ELR (cell line): ENCODE results near the gene MUC5AC.

Experiments used
- DNase-seq: peaks from one replicate; pipeline ENCODE4 v3.0.0-alpha.2; 2015; ENCODE audit warnings: low read depth

The MUC5AC gene

DNA sequence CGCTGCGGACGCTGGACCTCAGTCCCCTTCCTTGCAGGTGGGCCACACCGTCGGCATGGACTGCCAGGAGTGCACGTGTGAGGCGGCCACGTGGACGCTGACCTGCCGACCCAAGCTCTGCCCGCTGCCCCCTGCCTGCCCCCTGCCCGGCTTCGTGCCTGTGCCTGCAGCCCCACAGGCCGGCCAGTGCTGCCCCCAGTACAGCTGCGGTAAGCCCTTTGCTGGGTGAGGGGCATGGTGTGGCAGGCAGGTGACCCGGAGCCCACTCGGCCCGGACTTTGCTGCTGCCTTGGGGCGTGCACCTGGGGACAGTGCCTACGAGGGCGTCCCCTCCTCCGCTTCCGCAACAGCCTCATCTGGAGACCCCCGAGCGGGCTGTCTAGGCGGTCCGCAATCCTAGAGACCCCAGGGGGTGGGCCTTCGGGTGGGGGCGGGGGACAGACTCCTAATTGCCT, 39.7 kb downstream of the MUC5AC start:
- DNase-seq: no peak

DNA sequence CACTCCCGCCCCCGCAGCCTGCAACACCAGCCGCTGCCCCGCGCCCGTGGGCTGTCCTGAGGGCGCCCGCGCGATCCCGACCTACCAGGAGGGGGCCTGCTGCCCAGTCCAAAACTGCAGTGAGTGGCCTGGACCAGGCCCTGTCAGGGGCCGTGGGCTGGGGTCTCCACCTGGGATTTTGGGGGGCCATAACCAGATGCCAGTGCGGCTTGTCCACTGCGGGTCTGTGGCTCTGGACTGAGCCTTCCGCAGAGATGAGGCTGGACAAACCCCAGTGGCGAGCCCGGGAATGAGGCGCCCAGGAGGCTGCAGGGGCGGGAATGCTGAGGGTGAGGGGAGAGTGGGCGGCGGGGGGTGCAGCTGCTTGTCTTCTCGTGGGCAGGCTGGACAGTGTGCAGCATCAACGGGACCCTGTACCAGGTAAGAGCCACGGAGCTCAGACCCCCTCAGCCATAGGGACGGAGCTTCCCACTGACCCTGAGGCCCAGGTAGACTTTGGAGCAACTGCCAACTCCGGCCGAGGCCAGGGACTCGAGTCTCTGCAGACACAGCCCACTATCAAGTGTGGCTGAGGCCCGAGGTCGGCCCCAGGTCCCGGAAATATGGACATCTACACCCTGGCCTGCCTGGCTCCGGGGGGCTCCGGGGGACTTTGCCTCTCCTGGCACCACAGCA, 40.3 kb downstream of the MUC5AC start:
- DNase-seq: no peak

DNA sequence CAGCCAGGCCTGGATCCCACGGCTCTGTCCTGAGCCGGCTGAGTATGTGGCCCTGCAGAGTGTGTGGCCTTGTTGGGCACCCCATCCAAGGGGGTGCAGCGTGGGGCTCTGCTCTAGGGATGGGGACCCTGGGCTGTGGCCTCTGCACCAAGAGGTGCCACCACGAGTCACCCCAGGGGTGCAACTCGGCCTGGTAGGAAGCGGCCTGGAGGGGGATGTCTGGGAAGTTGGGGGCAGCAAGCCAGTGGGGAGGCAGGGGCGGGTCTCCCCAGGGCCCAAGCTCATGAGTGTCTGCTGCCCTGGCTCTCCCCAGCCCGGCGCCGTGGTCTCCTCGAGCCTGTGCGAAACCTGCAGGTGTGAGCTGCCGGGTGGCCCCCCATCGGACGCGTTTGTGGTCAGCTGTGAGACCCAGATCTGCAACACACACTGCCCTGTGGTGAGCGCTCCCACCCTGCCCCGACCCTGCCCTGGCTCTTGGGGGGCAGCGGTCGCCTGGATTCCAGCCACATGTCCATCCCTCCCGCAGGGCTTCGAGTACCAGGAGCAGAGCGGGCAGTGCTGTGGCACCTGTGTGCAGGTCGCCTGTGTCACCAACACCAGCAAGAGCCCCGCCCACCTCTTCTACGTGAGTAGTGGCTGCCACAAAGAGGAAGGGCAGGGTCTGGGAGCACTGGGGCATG, 40.9 kb downstream of the MUC5AC start:
- DNase-seq: no peak

DNA sequence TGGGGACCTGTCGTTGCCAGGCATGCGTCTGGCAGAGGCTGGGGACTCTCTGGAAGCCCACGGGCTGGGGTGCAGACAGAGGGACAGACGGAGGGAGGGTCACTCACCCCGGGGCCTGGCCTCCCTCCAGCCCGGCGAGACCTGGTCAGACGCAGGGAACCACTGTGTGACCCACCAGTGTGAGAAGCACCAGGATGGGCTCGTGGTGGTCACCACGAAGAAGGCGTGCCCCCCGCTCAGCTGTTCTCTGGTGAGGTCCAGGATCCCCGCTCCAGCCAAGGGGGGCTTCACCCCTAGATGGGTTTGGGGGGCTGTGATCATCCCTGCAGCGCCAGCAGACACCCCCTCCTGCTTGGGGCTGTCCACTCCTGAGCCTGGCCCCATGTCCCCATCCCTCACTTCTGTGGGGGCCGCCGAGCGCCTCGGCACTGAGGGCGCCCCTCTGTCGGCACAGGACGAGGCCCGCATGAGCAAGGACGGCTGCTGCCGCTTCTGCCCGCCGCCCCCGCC, 41.5 kb downstream of the MUC5AC start:
- no peak for DNase-seq

DNA sequence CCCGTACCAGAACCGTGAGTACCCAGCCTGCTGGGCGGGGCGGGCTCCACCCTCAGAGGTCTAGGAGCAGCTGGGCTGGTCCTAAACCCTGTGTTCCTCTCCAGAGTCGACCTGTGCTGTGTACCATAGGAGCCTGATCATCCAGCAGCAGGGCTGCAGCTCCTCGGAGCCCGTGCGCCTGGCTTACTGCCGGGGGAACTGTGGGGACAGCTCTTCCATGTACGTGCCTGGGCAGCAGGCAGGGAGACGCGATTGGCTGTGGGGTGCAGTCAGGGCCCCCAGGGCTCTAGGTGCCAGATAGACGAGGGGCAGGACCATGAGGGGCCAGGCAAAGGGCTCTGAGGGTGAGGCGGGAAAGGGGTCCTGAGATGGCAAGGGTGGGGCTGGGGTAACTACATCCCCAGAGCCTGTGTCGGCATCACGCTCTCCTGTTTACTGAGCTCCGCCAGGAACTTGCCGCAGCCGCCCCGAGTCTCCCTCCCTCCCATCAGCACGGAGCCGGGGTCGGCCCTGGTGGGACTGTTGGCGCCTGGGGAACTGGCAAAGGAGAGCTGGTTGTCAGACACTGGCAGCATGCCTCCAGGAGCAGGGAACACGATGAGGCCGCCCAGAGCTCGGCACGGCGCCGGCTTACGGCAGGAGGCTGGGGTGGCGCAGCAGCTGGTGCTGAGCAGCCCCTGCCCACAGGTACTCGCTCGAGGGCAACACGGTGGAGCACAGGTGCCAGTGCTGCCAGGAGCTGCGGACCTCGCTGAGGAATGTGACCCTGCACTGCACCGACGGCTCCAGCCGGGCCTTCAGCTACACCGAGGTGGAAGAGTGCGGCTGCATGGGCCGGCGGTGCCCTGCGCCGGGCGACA, 42.2 kb downstream of the MUC5AC start:
- DNase-seq: no peak

DNA sequence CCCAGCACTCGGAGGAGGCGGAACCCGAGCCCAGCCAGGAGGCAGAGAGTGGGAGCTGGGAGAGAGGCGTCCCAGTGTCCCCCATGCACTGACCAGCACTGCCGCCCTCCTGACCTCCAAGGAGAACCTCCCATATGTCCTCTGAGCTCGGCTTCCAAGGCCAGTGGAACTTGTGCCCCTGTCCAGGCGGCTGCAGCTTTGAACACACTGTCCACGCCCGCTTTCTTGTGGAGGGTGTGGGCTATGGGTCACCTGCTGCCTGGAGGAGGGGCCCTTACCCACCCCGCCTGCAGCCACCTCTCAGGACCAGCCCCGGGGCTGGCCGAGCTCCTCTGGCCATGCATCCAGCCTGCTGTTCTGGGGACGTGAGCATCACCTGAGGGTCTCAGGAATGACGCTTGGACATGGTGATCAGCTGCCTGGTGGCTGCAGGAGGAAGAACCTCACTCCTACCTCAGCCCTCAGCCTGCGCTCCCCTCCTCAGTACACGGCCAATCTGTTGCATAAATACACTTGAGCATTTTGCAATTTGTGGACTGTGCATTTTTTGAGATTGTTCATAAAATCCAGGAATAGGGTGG, 42.9 kb downstream of the MUC5AC start:
- no peak for DNase-seq

DNA sequence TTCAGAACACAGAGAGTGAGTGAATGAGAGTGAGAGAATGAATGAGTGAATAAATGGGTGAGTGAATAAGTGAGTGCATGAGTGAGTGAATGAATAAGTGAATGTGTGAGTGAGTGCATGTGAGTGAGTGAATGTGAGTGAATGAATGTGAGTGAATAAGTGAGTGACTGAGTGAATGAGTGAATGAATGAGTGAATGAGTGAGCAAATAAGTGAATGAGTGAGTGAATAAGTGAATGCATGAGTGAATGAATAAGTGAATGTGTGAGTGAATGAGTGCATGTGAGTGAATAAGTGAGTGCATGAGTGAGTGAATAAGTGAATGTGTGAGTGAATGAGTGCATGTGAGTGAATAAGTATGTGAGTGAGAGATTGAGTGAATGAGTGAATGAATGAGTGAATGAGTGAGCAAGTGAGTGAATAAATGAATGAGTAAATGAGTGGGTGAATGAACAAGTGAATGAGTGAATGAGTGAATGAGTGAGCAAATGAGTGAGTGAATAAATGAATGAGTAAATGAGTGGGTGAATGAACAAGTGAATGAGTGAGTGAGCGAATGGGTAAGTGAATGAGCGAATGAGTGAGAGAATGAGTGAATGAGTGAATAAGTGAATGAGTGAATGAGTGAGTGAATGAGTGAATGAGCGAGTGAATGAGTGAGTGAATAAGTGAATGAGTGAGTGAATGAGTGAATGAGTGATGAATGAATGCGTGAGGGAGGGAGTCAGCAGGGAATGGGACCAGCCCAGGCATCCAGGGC, 43.8 kb downstream of the MUC5AC start:
- no peak for DNase-seq

DNA sequence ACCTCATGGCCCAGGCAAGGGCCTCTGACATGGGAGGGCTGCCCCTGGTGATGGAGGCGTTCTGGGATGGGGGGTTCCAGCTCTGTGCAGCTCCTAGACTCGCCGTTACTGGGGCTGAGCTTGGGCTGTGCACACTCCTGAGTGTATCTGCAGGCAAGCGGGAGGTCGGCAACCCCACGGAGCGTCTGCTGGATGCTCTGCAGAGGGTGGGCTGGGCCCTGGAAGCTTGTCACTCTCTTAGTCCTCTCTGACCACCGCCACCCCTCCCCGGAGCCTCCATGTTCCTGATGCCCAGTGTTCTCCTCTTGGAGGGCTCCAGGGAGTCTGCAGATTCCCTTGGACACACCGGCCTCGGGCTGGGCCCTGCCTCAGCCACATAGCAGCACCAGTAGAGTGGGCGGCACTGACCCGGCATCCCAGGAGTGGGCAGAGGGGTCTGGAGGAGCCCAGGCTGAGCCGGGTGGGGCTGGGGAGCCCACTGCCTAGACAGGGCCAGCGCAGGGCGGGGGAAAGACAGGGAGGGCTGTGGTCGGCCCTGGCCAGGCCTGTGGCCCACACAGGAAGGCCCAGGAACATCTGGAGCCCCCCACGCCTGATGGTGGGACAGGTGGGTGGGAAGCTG, 44.5 kb downstream of the MUC5AC start:
- peak; percentile 11 for DNase-seq

DNA sequence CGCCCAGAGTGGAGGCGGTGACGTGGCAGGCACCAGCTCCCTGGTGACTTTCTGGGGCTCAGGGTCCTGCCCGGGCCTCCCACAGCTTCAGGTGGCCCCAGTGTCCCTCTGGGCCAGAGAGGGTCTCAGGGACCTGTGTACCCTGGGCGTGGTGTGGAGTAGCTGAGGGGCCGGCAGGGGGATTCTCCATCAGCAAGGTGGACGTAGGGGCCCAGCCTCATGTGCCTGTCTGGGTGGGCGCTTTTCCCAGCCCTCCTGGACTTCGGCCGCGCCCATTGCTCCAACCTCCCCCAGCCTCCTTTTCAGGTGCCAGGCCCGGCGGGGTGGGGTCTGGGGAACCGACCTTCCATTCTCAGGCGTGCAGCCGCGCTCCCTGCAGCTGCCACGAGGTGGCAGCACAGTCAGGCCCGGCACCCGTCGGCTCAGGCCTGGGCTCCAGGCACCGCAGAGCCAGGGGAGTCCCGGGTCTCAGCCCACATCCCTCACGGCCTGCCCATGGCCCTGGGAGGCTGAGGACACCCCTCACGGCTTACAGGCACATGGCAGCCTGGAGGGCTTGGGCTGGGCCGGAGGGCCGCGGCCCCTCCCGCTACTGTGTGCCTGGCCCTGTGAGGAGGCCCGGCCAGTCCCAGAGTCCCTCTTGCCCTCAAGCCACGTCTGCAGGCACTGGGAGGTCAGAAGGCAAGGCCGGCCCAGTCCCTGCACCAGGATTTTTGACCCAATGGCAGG, 45.2 kb downstream of the MUC5AC start:
- peak; percentile 45 for DNase-seq

DNA sequence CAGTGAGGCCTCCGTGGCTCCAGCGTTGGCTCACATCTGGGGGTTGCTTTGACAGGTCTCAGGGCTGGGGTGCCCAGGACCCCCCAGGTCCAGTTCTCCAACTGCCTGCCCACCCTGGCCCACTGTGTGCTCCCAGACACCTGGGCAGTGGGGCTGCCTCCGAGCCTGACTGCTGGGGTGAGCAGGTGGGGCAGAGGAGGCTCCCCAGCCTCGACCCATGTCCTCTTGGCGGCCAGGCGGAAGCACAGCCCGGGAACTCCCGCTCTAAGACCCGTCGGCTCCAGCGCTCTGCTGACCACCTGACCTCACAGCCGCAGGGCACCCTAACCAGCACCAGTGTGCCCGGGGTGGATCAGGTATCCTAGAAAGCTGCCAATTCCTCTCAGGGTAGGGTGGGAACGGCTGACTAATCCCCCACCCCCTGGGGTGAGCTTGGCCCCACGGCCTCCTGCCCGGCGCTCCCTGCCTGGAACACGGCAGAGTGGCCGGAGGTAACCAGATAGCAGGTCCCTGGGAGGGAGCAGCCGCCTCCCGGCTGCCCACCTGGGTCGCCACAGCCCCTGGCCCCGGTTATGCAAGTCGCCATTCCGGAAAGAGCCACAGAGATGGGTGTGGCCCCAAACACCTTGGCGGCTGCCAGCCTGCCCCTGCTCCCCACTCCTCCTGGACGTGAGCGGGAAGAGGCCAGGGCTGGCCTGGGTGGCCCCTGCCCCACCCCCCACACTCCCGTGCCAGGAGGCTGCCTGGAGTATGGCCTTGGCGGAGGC, 45.9 kb downstream of the MUC5AC start:
- DNase-seq: no peak

DNA sequence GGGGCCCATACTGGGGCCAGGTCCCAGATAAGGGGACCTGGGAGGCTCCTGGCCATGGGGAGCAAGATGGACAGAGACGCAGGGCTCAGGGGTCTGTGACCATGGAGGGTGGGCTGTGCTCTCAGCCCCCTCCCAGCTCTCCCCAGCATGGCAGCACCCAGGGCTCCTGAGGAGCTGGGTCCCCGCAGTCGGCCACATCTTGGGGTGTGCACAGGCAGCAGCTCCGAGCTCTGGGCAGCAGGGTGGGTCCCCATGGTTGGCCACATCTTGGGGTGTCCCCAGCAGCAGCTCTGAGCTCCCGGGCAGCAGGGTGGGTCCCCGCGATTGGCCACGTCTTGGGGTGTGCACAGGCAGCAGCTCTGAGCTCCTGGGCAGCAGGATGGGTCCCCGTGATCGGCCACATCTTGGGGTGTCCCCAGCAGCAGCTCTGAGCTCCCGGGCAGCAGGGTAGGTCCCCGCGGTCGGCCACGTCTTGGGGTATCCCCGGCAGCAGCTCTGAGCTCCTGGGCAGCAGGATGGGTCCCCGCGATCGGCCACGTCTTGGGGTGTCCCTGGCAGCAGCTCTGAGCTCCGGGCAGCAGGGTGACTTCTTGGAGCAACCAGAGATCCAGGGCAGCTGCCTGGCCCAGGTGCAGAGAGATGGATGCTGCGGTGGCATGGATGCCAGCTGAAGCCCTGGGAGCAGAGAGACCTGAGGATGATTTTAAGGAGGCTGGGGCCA, 46.8 kb downstream of the MUC5AC start:
- DNase-seq: no peak

DNA sequence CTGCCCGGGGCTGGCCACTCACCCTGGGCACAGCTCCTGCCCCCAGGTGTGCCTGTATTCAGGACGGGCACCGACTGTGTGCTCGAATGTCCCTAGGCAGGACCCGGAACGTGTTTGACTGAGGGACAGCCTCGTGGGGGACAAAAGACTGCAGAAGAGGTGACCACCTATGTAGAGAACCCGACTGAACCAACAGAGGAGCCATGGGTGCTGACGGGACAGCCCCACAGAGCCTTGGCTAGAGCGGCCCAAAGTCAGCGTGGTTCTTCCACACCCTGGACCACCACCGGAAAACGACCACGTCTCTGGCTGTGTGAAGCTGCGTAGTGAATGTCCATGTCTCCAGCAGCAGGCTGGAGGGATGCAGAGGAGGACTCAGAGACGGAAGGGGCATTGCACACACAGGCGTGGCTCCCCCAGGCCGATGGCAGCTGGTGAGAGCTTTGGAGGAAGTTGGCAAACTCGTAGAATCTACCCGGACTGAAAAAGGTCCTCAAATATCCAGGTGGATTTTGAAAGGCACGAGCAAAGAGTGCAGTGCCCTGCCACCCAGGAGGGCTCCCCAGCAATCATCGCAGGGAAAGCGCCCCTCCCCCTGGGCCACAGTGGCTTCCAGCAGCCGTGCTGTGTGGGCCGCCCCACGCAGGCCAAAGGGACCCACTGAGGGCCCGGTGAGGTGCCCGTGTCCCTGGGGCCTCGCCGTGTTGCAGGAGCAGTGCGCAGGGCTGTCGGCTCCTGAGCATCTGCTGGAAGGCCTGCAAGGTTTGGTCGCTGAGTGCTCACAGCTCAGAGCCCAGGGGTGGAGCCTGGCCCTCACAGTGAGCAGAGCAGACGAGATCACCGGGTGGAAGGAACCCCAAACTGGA, 47.6 kb downstream of the MUC5AC start:
- DNase-seq: no peak

DNA sequence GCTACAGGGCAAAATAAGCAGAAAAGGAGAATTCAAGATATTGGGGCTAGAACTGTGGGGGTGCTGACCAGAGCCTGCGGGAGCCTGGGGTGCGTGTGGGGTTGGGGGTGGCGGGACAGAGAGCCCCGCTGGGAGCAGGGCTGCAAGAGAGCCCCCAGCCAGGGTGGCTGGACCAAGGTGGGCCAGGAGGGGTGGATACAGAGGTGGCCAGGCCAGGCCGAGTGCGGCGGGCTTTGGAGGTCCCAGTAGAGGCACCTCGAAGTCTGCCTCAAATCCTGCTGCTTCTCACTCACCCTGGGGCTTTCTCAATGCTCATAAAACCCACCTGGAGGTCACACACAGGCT, 48.2 kb downstream of the MUC5AC start:
- DNase-seq: no peak

DNA sequence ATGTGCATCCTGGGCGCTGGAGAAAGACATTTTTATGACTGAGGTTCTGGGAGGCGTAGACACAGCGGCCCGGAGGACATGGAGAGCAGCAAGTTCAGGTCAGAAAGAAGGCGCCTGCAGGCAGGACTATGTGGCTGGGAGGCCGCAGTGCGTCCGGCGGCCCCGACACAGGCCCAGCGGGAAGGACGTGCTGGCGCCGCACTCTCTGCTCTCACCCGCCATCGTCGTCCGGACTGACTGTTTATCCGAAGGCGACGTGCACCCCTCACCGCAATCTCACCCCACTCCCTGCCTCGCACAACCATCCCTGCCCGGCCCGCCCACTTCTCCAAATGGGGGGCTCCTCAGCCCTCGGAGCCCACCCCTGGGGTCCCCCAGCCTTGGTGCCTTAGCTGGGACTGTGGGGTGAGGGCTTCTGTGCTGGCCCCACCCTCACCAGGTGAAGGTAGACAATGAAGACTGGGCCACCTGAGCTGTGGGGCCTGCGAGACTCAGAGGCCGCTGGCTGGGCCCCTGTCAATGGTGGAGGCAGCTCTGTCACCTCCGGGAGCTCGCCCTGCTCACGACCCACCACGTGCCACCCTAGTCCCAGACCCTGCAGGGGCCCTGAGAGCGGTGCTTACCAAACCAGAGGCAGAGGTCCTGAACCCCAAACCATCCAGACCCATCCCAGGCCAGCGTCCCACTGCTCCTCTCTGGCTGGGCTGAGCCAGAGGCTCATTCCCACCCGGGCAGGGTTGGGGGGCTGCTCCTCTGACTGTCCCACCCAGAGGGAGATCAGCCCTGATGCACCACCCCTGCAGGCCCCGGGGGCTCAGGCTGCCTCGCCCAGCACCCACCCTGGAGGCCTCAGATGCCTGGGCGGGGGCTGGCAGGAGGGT, 48.9 kb downstream of the MUC5AC start:
- DNase-seq: no peak

DNA sequence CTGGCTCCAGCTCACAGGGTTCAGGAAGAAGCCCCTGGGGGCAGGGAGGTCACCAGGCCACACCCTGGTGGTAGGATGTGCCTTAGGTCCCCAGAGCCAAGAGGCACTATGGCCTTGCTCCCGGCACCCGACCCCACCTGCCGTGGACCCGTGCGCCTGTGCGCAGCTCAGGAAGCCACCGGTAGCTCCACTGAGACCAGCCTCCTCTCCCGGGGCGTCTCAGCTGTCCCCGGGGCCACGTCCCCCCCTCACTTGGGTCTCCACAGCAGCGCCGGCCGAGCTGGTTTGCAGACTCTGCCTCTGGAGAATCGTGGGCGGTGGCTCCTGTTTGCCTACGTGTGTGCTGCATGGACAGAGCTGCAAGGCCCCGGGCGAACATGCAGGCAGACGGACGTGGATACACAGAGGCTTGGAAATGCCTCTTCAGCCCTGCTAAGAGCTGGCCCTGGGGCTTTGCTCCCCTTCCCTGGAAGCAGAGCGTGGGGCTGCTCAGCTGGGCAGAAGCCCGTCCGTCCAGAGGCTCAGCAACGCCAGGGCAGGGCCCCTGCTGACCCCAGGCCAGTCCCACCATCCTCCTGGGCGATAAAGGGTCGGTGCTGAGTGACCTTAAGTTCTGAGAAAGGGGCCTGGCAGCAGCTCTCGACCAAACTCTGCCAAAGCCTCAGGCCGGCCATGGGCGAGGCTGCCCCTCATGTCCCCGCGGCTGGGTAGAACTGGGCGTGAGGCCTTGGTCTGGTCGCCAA, 49.8 kb downstream of the MUC5AC start:
- no peak for DNase-seq

DNA sequence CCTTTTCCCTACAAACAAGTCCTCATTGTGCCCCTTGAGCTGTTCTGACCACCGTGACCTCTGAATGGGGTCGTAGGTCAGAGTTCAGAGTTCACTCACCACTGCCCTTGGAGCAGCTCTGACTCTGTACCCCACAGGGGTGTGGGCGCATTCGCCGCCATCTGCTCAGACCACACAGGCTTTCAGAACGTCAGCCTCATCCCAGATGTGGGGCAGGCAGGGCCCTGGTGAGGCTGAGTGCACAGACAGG, 50.3 kb downstream of the MUC5AC start:
- no peak for DNase-seq
